Measurements from ENCODE around the gene FAM168A. TPM values are rescaled to one million over a fixed set of nuclear protein-coding genes. Genes with fewer than 3 reads are reported as not detected.

FAM168A gene
- polyA plus RNA-seq, 2 of the 4 experiments (the other 2 are of a cell fraction) = 15.3 to 19.2 TPM

- Histone ChIP-seq H3K9me3 (no peaks in the 10 kb centered on the region), H3K4me1 (peaks cover 23% of the 10 kb centered on the region; the same call in 2 of the 3 replicates), H3K4me2 (peak overlapping the region; percentile 93), H3K4me3 (no peak overlapping the region), H3K27ac (peak overlapping the region in 1 of 2 experiments; percentile 99; a peak in 3 of 6 replicates)
- ATAC-seq (no peak), DNase-seq (ENCODE audit: low read depth in 1 of 2, low spot score in 1 of 2) (no peak), FAIRE-seq (no peak)
- CTCF ChIA-PET = interaction anchor here (0.6 to 1.0 kb wide), 4 partner anchors 10 to 121 kb away, joined by 3 read pairs; no protein-coding TSS in a partner anchor
- POLR2A ChIA-PET = no interaction called here
- TF ChIP-seq ZSCAN20 (CRISPR knock-in tag; IDR thresholded peaks at IDR 0.05) (no peak), REST (IDR thresholded peaks at IDR 0.05) (no peak), HDAC2 (IDR thresholded peaks at IDR 0.05) (no peak), JUNB (IDR thresholded peaks at IDR 0.05) (no peak), JUN (IDR thresholded peaks at IDR 0.05) (no peak), CEBPB (IDR thresholded peaks at IDR 0.05) (no peak), MYC (IDR thresholded peaks at IDR 0.05; ENCODE audit: borderline replicate concordance, low read length) (no peak), ZFP36 (IDR thresholded peaks at IDR 0.05; ENCODE audit: borderline replicate concordance, partially characterized antibody) (no peak), MAX (IDR thresholded peaks at IDR 0.05) (no peak)
- WGBS (ENCODE audit: missing lambda C conversion rate) = 97% methylated on average over 2 of the region's 2 CpGs
Observed at GRCh38 chr11:73596547-73596946, 1.4 kb downstream of the FAM168A start.

- CTCF ChIA-PET = interaction anchor here (0.6 to 0.7 kb wide), 2 partner anchors 26 to 1163 kb away, joined by 5 read pairs; no protein-coding TSS in a partner anchor
Observed at GRCh38 chr11:73592640-73593039, 5.3 kb downstream of the FAM168A start.

More at GRCh38 chr11:73592640-73593039, 5.3 kb downstream of the FAM168A start:
- DNase-seq (ENCODE audit: low read depth in 1 of 2, low spot score in 1 of 2) (no peak), ATAC-seq (no peak), FAIRE-seq (no peak)
- H3K27ac ChIP-seq = no peak overlapping the region
- POLR2A ChIA-PET = no interaction called here
- H3K4me2 ChIP-seq = no peak overlapping the region
- TF ChIP-seq REST (IDR thresholded peaks at IDR 0.05) (no peak), MAFK (IDR thresholded peaks at IDR 0.05; ENCODE audit: partially characterized antibody) (no peak), JUNB (IDR thresholded peaks at IDR 0.05) (no peak), HOXB13 (CRISPR knock-in tag; IDR thresholded peaks at IDR 0.05; ENCODE audit: low read depth) (no peak), TFCP2L1 (CRISPR knock-in tag; IDR thresholded peaks at IDR 0.05) (no peak), RARB (CRISPR knock-in tag; IDR thresholded peaks at IDR 0.05) (no peak), RCOR1 (IDR thresholded peaks at IDR 0.05; ENCODE audit: low read depth, low read length) (no peak), EHMT2 (IDR thresholded peaks at IDR 0.05; ENCODE audit: low read depth) (no peak), CBX2 (IDR thresholded peaks at IDR 0.05; ENCODE audit: borderline replicate concordance, low read depth) (no peak), EP300 (IDR thresholded peaks at IDR 0.05) (no peak)
- 89% methylated on average over 3 of the region's 3 CpGs for WGBS (ENCODE audit: missing lambda C conversion rate)
- H3K4me3 ChIP-seq = no peak overlapping the region
- no peaks in the 10 kb centered on the region for H3K9me3 ChIP-seq
- peaks cover 23% of the 10 kb centered on the region; the same call in 2 of the 3 replicates for H3K4me1 ChIP-seq

All from A549 (cell line).